Endothelial cell of umbilical vein (primary cell): ENCODE results near the gene SLC26A11. TPM values are rescaled to one million over a fixed set of nuclear protein-coding genes. Genes with fewer than 3 reads are reported as not detected.

Source experiments
- BruUV-seq: library from RNA; stranded (reverse); fragments of 400-500 nt; replicated peaks from 2 replicates; lab custom pipeline; 2021; lab: Mats Ljungman, UMichigan
- CTCF ChIA-PET: fragments of 300-600, 350-600 bp; sonication (Branson Sonifier 250); formaldehyde crosslinking; loops from one replicate; lab custom pipeline; 2021; ENCODE audit warnings: antibody characterized with exemption, inconsistent platforms; lab: Charles Lee
- POLR2A ChIA-PET: fragments of 300-600, 350-600 bp; sonication (Branson Sonifier 250); formaldehyde crosslinking; loops from one replicate; lab custom pipeline; 2021; ENCODE audit warnings: antibody characterized with exemption, inconsistent platforms; lab: Charles Lee
- DNase-seq: peaks from one replicate; pipeline ENCODE4 v3.0.0-alpha.2; 2011; ENCODE audit warnings: low read depth, low spot score
- FAIRE-seq: peaks from 2 replicates; lab custom pipeline; 2011; peaks lifted over from hg19 to GRCh38; lab: Jason Lieb, UNC
- H2AFZ ChIP-seq: 2 replicates; pipeline ENCODE4 v1.6.0; 2012; ENCODE audit warnings: low read depth, low read length, control low read depth, inconsistent platforms
- H3K27ac ChIP-seq: 2 replicates; pipeline ENCODE4 v1.5.1; 2011; ENCODE audit warnings: low read depth, mild to moderate bottlenecking, control low read depth, low read length, moderate library complexity; ENCODE audit not compliant: insufficient read depth
- H3K27me3 ChIP-seq, 2 experiments: 2 replicates each; pipeline versions ENCODE4 v1.6.0 to v1.6.1; 2011; ENCODE audit warnings: low read length in 2 of 2, mixed read lengths in 1 of 2; ENCODE audit not compliant: control insufficient read depth in 2 of 2, insufficient read depth in 2 of 2
- H3K36me3 ChIP-seq, 2 experiments: 2 replicates in 1 of 2; 3 replicates in 1 of 2; pipeline ENCODE4 v1.5.1; 2011; ENCODE audit warnings: low read length in 2 of 2, mild to moderate bottlenecking in 1 of 2, moderate library complexity in 1 of 2; ENCODE audit not compliant: control insufficient read depth in 2 of 2, insufficient read depth in 2 of 2; ENCODE audit errors: extremely low read depth in 1 of 2
- H3K4me1 ChIP-seq: 3 replicates; pipeline ENCODE4 v1.5.1; 2011; ENCODE audit warnings: mild to moderate bottlenecking, low read length; ENCODE audit not compliant: control insufficient read depth, insufficient read depth; ENCODE audit errors: extremely low read depth
- H3K4me2 ChIP-seq: 2 replicates; pipeline ENCODE4 v1.6.1; 2011; ENCODE audit warnings: low read length, control low read depth, mixed read lengths; ENCODE audit not compliant: insufficient read depth
- H3K4me3 ChIP-seq, 3 experiments: fragments of 200-600 bp in 1 of 3; sonication (generic), shearing (Covaris generic) in 1 of 3; replicated peaks in 1 of 3; 2 replicates each; pipeline ENCODE4 v1.5.1; 2011 to 2016; ENCODE audit warnings: control low read depth in 3 of 3, low read length in 3 of 3, mild to moderate bottlenecking in 2 of 3, inconsistent platforms in 1 of 3, low read depth in 1 of 3, moderate library complexity in 1 of 3; ENCODE audit not compliant: insufficient read depth in 1 of 3
- H3K79me2 ChIP-seq: 2 replicates; pipeline ENCODE4 v1.6.0; 2012; ENCODE audit warnings: low read length, inconsistent platforms; ENCODE audit not compliant: control insufficient read depth, insufficient read depth
- H3K9ac ChIP-seq: replicated peaks from 2 replicates; pipeline ENCODE3; 2011; ENCODE audit warnings: low read length, control low read depth; ENCODE audit not compliant: insufficient read depth; ENCODE audit errors: extremely low read depth
- H3K9me1 ChIP-seq: replicated peaks from 3 replicates; pipeline ENCODE4 v1.6.0; 2011; ENCODE audit warnings: mild to moderate bottlenecking, low read length; ENCODE audit not compliant: control insufficient read depth, insufficient read depth; ENCODE audit errors: extremely low read depth
- H3K9me3 ChIP-seq: replicated peaks from 2 replicates; pipeline ENCODE4 v1.5.1; 2012; ENCODE audit warnings: low read length, inconsistent platforms; ENCODE audit not compliant: control insufficient read depth, insufficient read depth
- H4K20me1 ChIP-seq: replicated peaks from 2 replicates; pipeline ENCODE3; 2011; ENCODE audit warnings: mild to moderate bottlenecking, low read length; ENCODE audit not compliant: control insufficient read depth, insufficient read depth; ENCODE audit errors: extremely low read depth
- EZH2 ChIP-seq: IDR thresholded peaks from 2 replicates; pipeline ENCODE4 v1.6.1; 2012; ENCODE audit warnings: borderline replicate concordance, low read depth, mild to moderate bottlenecking, moderate library complexity, low read length, inconsistent platforms; ENCODE audit not compliant: severe bottlenecking
- FOS ChIP-seq: IDR thresholded peaks from 2 replicates; pipeline ENCODE4 v1.6.1; 2011; ENCODE audit warnings: mild to moderate bottlenecking, low read length, moderate library complexity, borderline replicate concordance; ENCODE audit not compliant: insufficient read depth
- GATA2 ChIP-seq: IDR thresholded peaks from 2 replicates; pipeline ENCODE4 v1.7.0; 2011; ENCODE audit warnings: low read depth, mild to moderate bottlenecking, moderate library complexity, mixed read lengths, low read length; ENCODE audit not compliant: insufficient read length, insufficient read depth
- JUN ChIP-seq: IDR thresholded peaks from 2 replicates; pipeline ENCODE4 v1.6.1; 2011; ENCODE audit warnings: borderline replicate concordance, low read depth; ENCODE audit not compliant: insufficient read length, insufficient read depth
- MYC ChIP-seq: IDR thresholded peaks from one replicate; pipeline ENCODE4 v1.6.1; 2011; ENCODE audit warnings: mild to moderate bottlenecking, low read depth, low read length
- POLR2A ChIP-seq: IDR thresholded peaks from 2 replicates; pipeline ENCODE4 v1.6.1; 2012; ENCODE audit warnings: low read depth, mild to moderate bottlenecking, control low read depth, low read length
- POLR2AphosphoS5 ChIP-seq: IDR thresholded peaks from 2 replicates; pipeline ENCODE4 v1.6.1; 2012; ENCODE audit warnings: low read depth, mild to moderate bottlenecking, control low read depth, low read length, moderate library complexity; ENCODE audit not compliant: insufficient read depth
- dilution Hi-C: fragments of 300-500 bp; cut with MboI; formaldehyde crosslinking; loops from one replicate; pipeline ENCODE4 v1.15.0; 2019; ENCODE audit warnings: low sequenced_read_pairs; ENCODE audit not compliant: extremely low pct_ligation_motif_present
- intact Hi-C: fragments of 100-400 bp; cut with micrococcal nuclease; formaldehyde crosslinking; loops from one replicate; pipeline ENCODE4 v1.10.0; 2022
- polyA plus RNA-seq, 4 experiments: library from polyadenylated mRNA; depleted of rRNA in 3 of 4; stranded (reverse) in 3 of 4; unstranded in 1 of 4; fragments of >200 nt; gene quantifications; 2 replicates each; pipeline versions ENCODE4 v1.2.1 to v1.2.3, GENCODE V29; 2011 to 2012; ENCODE audit warnings: missing spikeins in 1 of 4
- total RNA-seq: library from RNA; stranded (reverse); gene quantifications from 2 replicates; pipeline ENCODE4 v1.2.3, GENCODE V29; 2021
- TF ChIP-seq, protein P1 (sequence below): IDR thresholded peaks from 2 replicates; pipeline ENCODE4 v1.6.1; 2011; ENCODE audit not compliant: insufficient read depth, insufficient read length
- TF ChIP-seq, protein P2 (sequence below), 2 donors: IDR thresholded peaks; 1 replicate in 1 of 2; 2 replicates in 1 of 2; pipeline ENCODE4 v1.5.1; 2011; ENCODE audit warnings: low read length in 2 of 2, mild to moderate bottlenecking in 2 of 2, moderate library complexity in 2 of 2, control low read depth in 1 of 2, inconsistent platforms in 1 of 2, low read depth in 1 of 2; ENCODE audit not compliant: insufficient read depth in 1 of 2; ENCODE audit errors: extremely low read depth in 1 of 2

Gene SLC26A11
- total and polyA plus RNA-seq, 2 donors (not counting 3 experiments of a cell fraction or from before 2014, with no cell fraction given): 25.2 to 33.0 TPM

DNA sequence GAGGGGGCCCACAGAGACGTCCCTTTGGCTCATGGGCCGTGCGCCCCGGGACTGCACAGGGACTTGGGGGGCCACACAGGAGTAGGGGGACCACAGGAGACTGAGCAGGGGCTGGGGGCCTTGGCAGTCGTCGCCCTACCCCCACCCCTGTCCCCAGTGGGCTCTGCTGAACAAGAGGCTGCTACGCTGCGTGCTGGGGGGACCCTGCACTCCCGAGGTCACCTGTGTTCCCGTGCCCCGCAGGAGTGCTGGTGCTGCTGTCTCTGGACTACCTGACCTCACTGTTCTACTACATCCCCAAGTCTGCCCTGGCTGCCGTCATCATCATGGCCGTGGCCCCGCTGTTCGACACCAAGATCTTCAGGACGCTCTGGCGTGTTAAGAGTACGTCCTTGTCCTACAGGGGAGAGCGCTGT, 26.0 kb downstream of the SLC26A11 start:
- no peaks in the 10 kb centered on the region for H3K27me3 ChIP-seq
- H3K36me3 ChIP-seq: peaks cover 0 to 17% of the 10 kb centered on the region in 2 experiments
- no peak overlapping the region for H3K4me3 ChIP-seq
- intact Hi-C loops (no loop called here), dilution Hi-C loops (no loop called here)
- H3K4me1 ChIP-seq: no peaks in the 10 kb centered on the region
- no peak overlapping the region for H2AFZ ChIP-seq
- no peaks in the 10 kb centered on the region for H3K9me1 ChIP-seq
- no TSS peak for BruUV-seq
- no peaks in the 10 kb centered on the region for H3K79me2 ChIP-seq
- no peaks in the 10 kb centered on the region for H3K9me3 ChIP-seq
- no peak overlapping the region for H3K9ac ChIP-seq
- ChIA-PET CTCF (no interaction called here), POLR2A (no interaction called here)
- no peak for FAIRE-seq
- H4K20me1 ChIP-seq: no peaks in the 10 kb centered on the region
- no peak for TF ChIP-seq JUN
- no peak for TF ChIP-seq EZH2
- TF ChIP-seq, protein P1, sequence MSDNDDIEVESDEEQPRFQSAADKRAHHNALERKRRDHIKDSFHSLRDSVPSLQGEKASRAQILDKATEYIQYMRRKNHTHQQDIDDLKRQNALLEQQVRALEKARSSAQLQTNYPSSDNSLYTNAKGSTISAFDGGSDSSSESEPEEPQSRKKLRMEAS: no peak
- TF ChIP-seq POLR2A: no peak
- TF ChIP-seq FOS: no peak
- TF ChIP-seq MYC: no peak
- TF ChIP-seq POLR2AphosphoS5: no peak
- no peak for TF ChIP-seq GATA2
- TF ChIP-seq, protein P2, sequence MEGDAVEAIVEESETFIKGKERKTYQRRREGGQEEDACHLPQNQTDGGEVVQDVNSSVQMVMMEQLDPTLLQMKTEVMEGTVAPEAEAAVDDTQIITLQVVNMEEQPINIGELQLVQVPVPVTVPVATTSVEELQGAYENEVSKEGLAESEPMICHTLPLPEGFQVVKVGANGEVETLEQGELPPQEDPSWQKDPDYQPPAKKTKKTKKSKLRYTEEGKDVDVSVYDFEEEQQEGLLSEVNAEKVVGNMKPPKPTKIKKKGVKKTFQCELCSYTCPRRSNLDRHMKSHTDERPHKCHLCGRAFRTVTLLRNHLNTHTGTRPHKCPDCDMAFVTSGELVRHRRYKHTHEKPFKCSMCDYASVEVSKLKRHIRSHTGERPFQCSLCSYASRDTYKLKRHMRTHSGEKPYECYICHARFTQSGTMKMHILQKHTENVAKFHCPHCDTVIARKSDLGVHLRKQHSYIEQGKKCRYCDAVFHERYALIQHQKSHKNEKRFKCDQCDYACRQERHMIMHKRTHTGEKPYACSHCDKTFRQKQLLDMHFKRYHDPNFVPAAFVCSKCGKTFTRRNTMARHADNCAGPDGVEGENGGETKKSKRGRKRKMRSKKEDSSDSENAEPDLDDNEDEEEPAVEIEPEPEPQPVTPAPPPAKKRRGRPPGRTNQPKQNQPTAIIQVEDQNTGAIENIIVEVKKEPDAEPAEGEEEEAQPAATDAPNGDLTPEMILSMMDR (IDR thresholded peaks at IDR 0.05; ENCODE audit: extremely low read depth in 1 of 2, insufficient read depth in 1 of 2, low read depth in 1 of 2, low read length in 2 of 2): no peak
- H3K4me2 ChIP-seq: no peak overlapping the region
- no peak for DNase-seq
- no peak overlapping the region for H3K27ac ChIP-seq
